Measurements from ENCODE around the gene SSU72. TPM values are rescaled to one million over a fixed set of nuclear protein-coding genes. Genes with fewer than 3 reads are reported as not detected.

Gene SSU72
- total RNA-seq, 4 donors from 2014 or later = 78.7 to 134 (median 112) TPM

GRCh38 chr1:1540090-1540817, 34.4 kb downstream of the SSU72 start, which contains the start of gene TMEM240:
Gene TMEM240 (minus strand): TSS chr1:1540624. CDS start chr1:1540346, 278 bp downstream.
- Histone ChIP-seq H3K4me3 (peak within 1 kb of the TSS; percentile 74 to 85 (median 82)), H3K27ac (replicated peaks in 1 of 4) (peak within 1 kb of the TSS; percentile 77 to 84 (median 81)), H3K9me3 (no peaks in the 10 kb centered on the region), H3K4me1 (peaks cover 32 to 64% (median 47%) of the 10 kb centered on the region in 4 donors), H3K27me3 (no peaks in the 10 kb centered on the region), H3K36me3 (peaks cover 5 to 52% (median 38%) of the 10 kb centered on the region in 4 donors)
- intact Hi-C loops (cut with DNase I) = no loop called here
- TF ChIP-seq, protein P1, sequence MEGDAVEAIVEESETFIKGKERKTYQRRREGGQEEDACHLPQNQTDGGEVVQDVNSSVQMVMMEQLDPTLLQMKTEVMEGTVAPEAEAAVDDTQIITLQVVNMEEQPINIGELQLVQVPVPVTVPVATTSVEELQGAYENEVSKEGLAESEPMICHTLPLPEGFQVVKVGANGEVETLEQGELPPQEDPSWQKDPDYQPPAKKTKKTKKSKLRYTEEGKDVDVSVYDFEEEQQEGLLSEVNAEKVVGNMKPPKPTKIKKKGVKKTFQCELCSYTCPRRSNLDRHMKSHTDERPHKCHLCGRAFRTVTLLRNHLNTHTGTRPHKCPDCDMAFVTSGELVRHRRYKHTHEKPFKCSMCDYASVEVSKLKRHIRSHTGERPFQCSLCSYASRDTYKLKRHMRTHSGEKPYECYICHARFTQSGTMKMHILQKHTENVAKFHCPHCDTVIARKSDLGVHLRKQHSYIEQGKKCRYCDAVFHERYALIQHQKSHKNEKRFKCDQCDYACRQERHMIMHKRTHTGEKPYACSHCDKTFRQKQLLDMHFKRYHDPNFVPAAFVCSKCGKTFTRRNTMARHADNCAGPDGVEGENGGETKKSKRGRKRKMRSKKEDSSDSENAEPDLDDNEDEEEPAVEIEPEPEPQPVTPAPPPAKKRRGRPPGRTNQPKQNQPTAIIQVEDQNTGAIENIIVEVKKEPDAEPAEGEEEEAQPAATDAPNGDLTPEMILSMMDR (IDR thresholded peaks at IDR 0.05) = no peak
- TF ChIP-seq EP300 (IDR thresholded peaks at IDR 0.05) = no peak
- TF ChIP-seq POLR2A (IDR thresholded peaks at IDR 0.05; ENCODE audit: low read depth) = no peak
- no peak for TF ChIP-seq POLR2AphosphoS5 (IDR thresholded peaks at IDR 0.05)
- peak; percentile 93 for DNase-seq (ENCODE audit: extremely low spot score)
- WGBS = 0% methylated on average over 7 of the region's 100 CpGs

DNA sequence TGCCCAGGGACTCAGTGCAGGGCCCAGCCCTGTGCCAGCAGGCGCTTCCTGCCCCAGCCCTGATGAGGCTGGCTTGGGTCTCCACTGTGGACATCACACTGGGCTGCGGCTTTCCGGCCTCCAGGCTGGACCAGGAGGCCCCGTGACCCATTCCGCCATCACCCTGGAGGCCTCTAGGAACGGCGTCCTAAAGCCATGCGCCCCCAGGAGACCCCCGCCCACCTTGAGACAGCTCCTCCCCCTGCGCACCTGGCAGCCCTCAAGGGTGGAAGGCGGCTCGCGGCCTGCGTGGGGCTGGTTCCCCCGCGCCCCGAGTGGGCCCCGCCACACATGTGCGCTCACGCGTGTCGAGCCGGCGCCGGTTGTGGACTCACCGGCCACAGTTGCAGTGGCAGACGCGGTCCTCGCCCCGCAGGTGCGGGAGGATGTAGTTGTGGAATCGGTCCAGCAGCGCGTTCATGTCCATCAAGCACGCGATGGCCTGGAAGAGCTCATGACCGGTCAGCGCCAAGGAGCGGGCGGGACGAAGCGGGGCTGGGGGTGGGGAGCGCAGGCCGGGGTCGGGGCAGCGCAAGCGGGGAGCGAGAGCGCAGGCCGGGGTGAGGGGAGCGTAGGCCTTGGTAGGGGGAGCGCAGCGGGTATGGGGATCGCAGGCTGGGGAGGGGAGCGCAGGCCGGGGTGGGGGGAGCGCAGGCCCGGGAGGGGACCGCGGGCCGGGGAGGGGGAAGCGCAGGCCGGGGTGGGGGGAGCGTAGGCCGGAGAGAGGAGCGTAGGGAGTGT, 35.2 kb downstream of the SSU72 start:
- TF ChIP-seq, protein P1 (IDR thresholded peaks at IDR 0.05) = no peak
- TF ChIP-seq POLR2A (IDR thresholded peaks at IDR 0.05; ENCODE audit: low read depth) (no peak), EP300 (IDR thresholded peaks at IDR 0.05) (no peak), POLR2AphosphoS5 (IDR thresholded peaks at IDR 0.05) (peak in 1 of 2 donors; percentile 40)
- peaks cover 5 to 58% (median 40%) of the 10 kb centered on the region in 4 donors for H3K36me3 ChIP-seq
- peak overlapping the region; percentile 74 to 85 (median 82) for H3K4me3 ChIP-seq
- no peaks in the 10 kb centered on the region for H3K27me3 ChIP-seq
- intact Hi-C loops (cut with DNase I) = no loop called here
- peaks cover 28 to 64% (median 47%) of the 10 kb centered on the region in 4 donors for H3K4me1 ChIP-seq
- H3K27ac ChIP-seq (replicated peaks in 1 of 4) = peak overlapping the region; percentile 77 to 84 (median 81)
- no peaks in the 10 kb centered on the region for H3K9me3 ChIP-seq
- no peak for DNase-seq (ENCODE audit: extremely low spot score)
- WGBS = 14% methylated on average over 18 of the region's 66 CpGs

DNA sequence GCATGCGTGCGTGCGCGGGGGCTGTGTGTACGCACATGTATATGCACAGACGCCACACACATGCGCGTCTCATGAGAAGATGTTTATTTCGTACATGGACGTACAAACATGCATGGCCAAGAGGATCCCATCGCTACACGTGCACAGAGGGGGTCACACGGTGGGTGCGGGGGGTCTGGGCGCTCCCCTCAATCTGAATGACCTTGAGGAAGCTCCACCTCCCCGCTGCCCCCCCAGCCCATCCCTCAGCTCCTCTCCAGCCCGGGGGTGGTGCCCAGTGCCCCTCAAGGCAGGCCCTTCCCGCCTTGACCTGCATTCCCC, 35.7 kb downstream of the SSU72 start:
- TF ChIP-seq POLR2AphosphoS5 (IDR thresholded peaks at IDR 0.05) (no peak), EP300 (IDR thresholded peaks at IDR 0.05) (no peak), POLR2A (IDR thresholded peaks at IDR 0.05; ENCODE audit: low read depth) (no peak)
- TF ChIP-seq, protein P1 (IDR thresholded peaks at IDR 0.05) = no peak
- Histone ChIP-seq H3K4me3 (peak overlapping the region; percentile 74 to 85 (median 82)), H3K27ac (replicated peaks in 1 of 4) (peak overlapping the region; percentile 77 to 84 (median 81)), H3K4me1 (peaks cover 23 to 62% (median 47%) of the 10 kb centered on the region in 4 donors), H3K9me3 (no peaks in the 10 kb centered on the region), H3K27me3 (no peaks in the 10 kb centered on the region), H3K36me3 (peaks cover 5 to 58% (median 40%) of the 10 kb centered on the region in 4 donors)
- intact Hi-C loops (cut with DNase I) = no loop called here
- no peak for DNase-seq (ENCODE audit: extremely low spot score)
- 73% methylated on average over 18 of the region's 18 CpGs for WGBS

- peaks cover 5 to 52% (median 36%) of the 10 kb centered on the region in 4 donors for H3K36me3 ChIP-seq
- DNase-seq (ENCODE audit: extremely low spot score) = no peak
- no peak overlapping the region for H3K27ac ChIP-seq (replicated peaks in 1 of 4)
- H3K4me1 ChIP-seq = peaks cover 21 to 56% (median 51%) of the 10 kb centered on the region in 4 donors
- TF ChIP-seq POLR2A (IDR thresholded peaks at IDR 0.05; ENCODE audit: low read depth) (no peak), POLR2AphosphoS5 (IDR thresholded peaks at IDR 0.05) (no peak), EP300 (IDR thresholded peaks at IDR 0.05) (no peak)
- TF ChIP-seq, protein P1 (IDR thresholded peaks at IDR 0.05) = no peak
- WGBS = 92% methylated on average over 8 of the region's 23 CpGs
- no peaks in the 10 kb centered on the region for H3K9me3 ChIP-seq
- intact Hi-C loops (cut with DNase I) = no loop called here
- H3K27me3 ChIP-seq = no peaks in the 10 kb centered on the region
- no peak overlapping the region for H3K4me3 ChIP-seq
Observed at GRCh38 chr1:1538334-1538733, 36.3 kb downstream of the SSU72 start.

All from esophagus muscularis mucosa (tissue), 4 donors.